IMR-90 (cell line): ENCODE data around the gene ENTPD7.

Source experiments
- CEBPB ChIP-seq: IDR thresholded peaks from 2 replicates; pipeline ENCODE4 v1.6.1; 2012; ENCODE audit warnings: low read depth, low read length, improper control_type of control experiment
- FOS ChIP-seq: fragments of 150-350 bp; IDR thresholded peaks from 2 replicates; pipeline ENCODE4 v1.6.1; 2016; ENCODE audit warnings: low read depth, low read length
- POLR2A ChIP-seq: IDR thresholded peaks from 2 replicates; pipeline ENCODE4 v1.6.1; 2012; ENCODE audit warnings: mild to moderate bottlenecking, low read depth, low read length
- RAD21 ChIP-seq: IDR thresholded peaks from 2 replicates; pipeline ENCODE4 v1.6.1; 2012; ENCODE audit warnings: low read length, improper control_type of control experiment
- RCOR1 ChIP-seq: IDR thresholded peaks from 2 replicates; pipeline ENCODE4 v1.6.1; 2012; ENCODE audit warnings: mild to moderate bottlenecking, low read length, improper control_type of control experiment; ENCODE audit not compliant: insufficient replicate concordance
- RFX5 ChIP-seq: IDR thresholded peaks from 2 replicates; pipeline ENCODE4 v1.8.0; 2012; ENCODE audit warnings: low read depth, mild to moderate bottlenecking, low read length, moderate library complexity
- TF ChIP-seq, protein P1 (sequence below): conservative IDR thresholded peaks from 2 replicates; pipeline ENCODE4 v1.5.1; 2012; ENCODE audit warnings: mild to moderate bottlenecking, low read depth, low read length, improper control_type of control experiment
- TF ChIP-seq, protein P2 (sequence below): fragments of 150-350 bp; IDR thresholded peaks from 2 replicates; pipeline ENCODE4 v1.6.1; 2017; ENCODE audit warnings: mild to moderate bottlenecking, antibody characterized with exemption, low read length, low read depth

DNA sequence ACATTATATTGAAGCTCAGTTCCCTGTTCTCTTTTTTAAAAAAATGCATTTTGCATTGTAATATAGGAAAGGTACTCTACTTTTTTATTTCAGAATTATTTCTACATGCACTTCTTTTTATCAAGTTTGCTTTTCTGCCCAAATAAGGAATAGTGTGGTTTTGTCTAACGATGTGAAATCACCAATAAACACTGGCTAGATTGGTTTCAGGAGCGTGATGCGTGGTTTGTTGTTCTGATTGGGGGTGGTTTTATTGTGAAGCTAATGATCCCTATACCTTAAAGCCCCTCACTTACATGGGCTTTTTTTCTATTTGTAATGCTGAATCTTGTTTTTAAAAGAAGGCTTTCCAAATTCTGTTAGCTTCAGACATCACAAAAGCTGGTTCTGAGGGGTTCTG lies 17.6 kb downstream of the ENTPD7 start:
- TF ChIP-seq RCOR1, result no peak
- TF ChIP-seq, protein P1, sequence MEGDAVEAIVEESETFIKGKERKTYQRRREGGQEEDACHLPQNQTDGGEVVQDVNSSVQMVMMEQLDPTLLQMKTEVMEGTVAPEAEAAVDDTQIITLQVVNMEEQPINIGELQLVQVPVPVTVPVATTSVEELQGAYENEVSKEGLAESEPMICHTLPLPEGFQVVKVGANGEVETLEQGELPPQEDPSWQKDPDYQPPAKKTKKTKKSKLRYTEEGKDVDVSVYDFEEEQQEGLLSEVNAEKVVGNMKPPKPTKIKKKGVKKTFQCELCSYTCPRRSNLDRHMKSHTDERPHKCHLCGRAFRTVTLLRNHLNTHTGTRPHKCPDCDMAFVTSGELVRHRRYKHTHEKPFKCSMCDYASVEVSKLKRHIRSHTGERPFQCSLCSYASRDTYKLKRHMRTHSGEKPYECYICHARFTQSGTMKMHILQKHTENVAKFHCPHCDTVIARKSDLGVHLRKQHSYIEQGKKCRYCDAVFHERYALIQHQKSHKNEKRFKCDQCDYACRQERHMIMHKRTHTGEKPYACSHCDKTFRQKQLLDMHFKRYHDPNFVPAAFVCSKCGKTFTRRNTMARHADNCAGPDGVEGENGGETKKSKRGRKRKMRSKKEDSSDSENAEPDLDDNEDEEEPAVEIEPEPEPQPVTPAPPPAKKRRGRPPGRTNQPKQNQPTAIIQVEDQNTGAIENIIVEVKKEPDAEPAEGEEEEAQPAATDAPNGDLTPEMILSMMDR, result no peak
- TF ChIP-seq, protein P2, sequence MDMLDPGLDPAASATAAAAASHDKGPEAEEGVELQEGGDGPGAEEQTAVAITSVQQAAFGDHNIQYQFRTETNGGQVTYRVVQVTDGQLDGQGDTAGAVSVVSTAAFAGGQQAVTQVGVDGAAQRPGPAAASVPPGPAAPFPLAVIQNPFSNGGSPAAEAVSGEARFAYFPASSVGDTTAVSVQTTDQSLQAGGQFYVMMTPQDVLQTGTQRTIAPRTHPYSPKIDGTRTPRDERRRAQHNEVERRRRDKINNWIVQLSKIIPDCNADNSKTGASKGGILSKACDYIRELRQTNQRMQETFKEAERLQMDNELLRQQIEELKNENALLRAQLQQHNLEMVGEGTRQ, result no peak
- TF ChIP-seq FOS, result no peak
- no peak for TF ChIP-seq CEBPB
- TF ChIP-seq RAD21, result no peak
- no peak for TF ChIP-seq POLR2A
- no peak for TF ChIP-seq RFX5
